Stromal cell of bone marrow (primary cell): ENCODE results near the gene KPNA6.

Experiments
- DNase-seq: peaks from one replicate; pipeline ENCODE4 v3.0.0-alpha.2; 2012; ENCODE audit warnings: low read depth

The KPNA6 gene

GRCh38 chr1:32219022-32219421 lies 111.2 kb downstream of the KPNA6 start:
- no peak for DNase-seq

GRCh38 chr1:32220746-32221580 lies 113.1 kb downstream of the KPNA6 start:
- no peak for DNase-seq

GRCh38 chr1:32221581-32221979 lies 113.7 kb downstream of the KPNA6 start:
- DNase-seq, result no peak

GRCh38 chr1:32221980-32222755 lies 114.3 kb downstream of the KPNA6 start, which contains the start of the genes EIF3I and TMEM234:
EIF3I (plus strand) TSS chr1:32222407; CDS start chr1:32222442, 35 bp downstream.
TMEM234 (minus strand) TSS chr1:32222353; CDS start chr1:32222322, 31 bp downstream.
- DNase-seq, result peak; percentile 92

- DNase-seq, result no peak
Measured at GRCh38 chr1:32223683-32224082, 115.8 kb downstream of the KPNA6 start.

- no peak for DNase-seq
Measured at GRCh38 chr1:32224285-32224684, 116.4 kb downstream of the KPNA6 start.
